Smooth muscle cell (in vitro differentiated cells): ENCODE data around the gene TMEM53. TPM values are rescaled to one million over a fixed set of nuclear protein-coding genes. Genes with fewer than 3 reads are reported as not detected.

Source experiments
- DNase-seq: peaks from one replicate; lab custom pipeline; 2025; ENCODE audit not compliant: unreplicated experiment; lab: John Stamatoyannopoulos, UW
- H2AFZ ChIP-seq: fragments of 200-600 bp; sonication (generic); 2 replicates; pipeline ENCODE4 v1.6.0; 2016; ENCODE audit warnings: antibody characterized with exemption, low read depth, mild to moderate bottlenecking
- H3F3A ChIP-seq: fragments of 200-600 bp; sonication (generic); 2 replicates; pipeline ENCODE4 v1.6.0; 2017; ENCODE audit warnings: antibody characterized with exemption, low read depth
- H3K27ac ChIP-seq: fragments of 200-600 bp; sonication (generic); 2 replicates; pipeline ENCODE4 v1.5.1; 2016; ENCODE audit warnings: low read depth, mild to moderate bottlenecking
- H3K27me3 ChIP-seq: fragments of 200-600 bp; sonication (generic); 2 replicates; pipeline ENCODE4 v1.6.1; 2016; ENCODE audit warnings: low read depth, mild to moderate bottlenecking
- H3K36me3 ChIP-seq: fragments of 200-600 bp; sonication (generic); 2 replicates; pipeline ENCODE4 v1.5.1; 2016; ENCODE audit warnings: low read depth
- H3K4me1 ChIP-seq: fragments of 200-600 bp; sonication (generic); 2 replicates; pipeline ENCODE4 v1.5.1; 2016; ENCODE audit warnings: low read depth
- H3K4me2 ChIP-seq: fragments of 200-600 bp; sonication (generic); 2 replicates; pipeline ENCODE4 v1.6.0; 2016; ENCODE audit warnings: mild to moderate bottlenecking
- H3K4me3 ChIP-seq: fragments of 200-600 bp; sonication (generic); 2 replicates; pipeline ENCODE4 v1.5.1; 2016; ENCODE audit warnings: mild to moderate bottlenecking
- H3K79me2 ChIP-seq: fragments of 200-600 bp; sonication (generic); 2 replicates; pipeline ENCODE4 v1.6.0; 2016; ENCODE audit warnings: low read depth, mild to moderate bottlenecking
- H3K9ac ChIP-seq: fragments of 200-600 bp; sonication (generic); 2 replicates; pipeline ENCODE4 v1.6.0; 2016; ENCODE audit warnings: low read depth
- H3K9me3 ChIP-seq: fragments of 200-600 bp; sonication (generic); replicated peaks from 2 replicates; pipeline ENCODE4 v1.5.1; 2016; ENCODE audit warnings: low read depth
- H4K20me1 ChIP-seq: fragments of 200-600 bp; sonication (generic); 2 replicates; pipeline ENCODE4 v1.6.0; 2016; ENCODE audit warnings: low read depth
- WGBS: methylation state at CpG from one replicate; pipeline ENCODE4 v1.1.7; 2016; ENCODE audit warnings: low lambda C conversion rate; 5-methylcytosine and 5-hydroxymethylcytosine counted together
- polyA plus RNA-seq: library from polyadenylated mRNA; unstranded; fragments of >200 nt; fragmentation: Nextera tagmentation; extraction: Ambion mirVana; gene quantifications from 2 replicates; pipeline ENCODE4 v1.2.1, GENCODE V29; 2016
- total RNA-seq: library from RNA; depleted of rRNA; stranded (reverse); fragments of >200 nt; gene quantifications from 2 replicates; pipeline ENCODE4 v1.2.3, GENCODE V29; 2014
- TF ChIP-seq, protein P1 (sequence below): fragments of 200-600 bp; sonication (generic); IDR thresholded peaks from 2 replicates; pipeline ENCODE4 v1.5.1; 2017; ENCODE audit warnings: borderline replicate concordance, mild to moderate bottlenecking, antibody characterized with exemption; ENCODE audit not compliant: insufficient read depth, poor library complexity, severe bottlenecking

TMEM53 gene
- total and polyA plus RNA-seq, 2 experiments from 2014 or later, result 8.1 to 15.5 TPM

DNA sequence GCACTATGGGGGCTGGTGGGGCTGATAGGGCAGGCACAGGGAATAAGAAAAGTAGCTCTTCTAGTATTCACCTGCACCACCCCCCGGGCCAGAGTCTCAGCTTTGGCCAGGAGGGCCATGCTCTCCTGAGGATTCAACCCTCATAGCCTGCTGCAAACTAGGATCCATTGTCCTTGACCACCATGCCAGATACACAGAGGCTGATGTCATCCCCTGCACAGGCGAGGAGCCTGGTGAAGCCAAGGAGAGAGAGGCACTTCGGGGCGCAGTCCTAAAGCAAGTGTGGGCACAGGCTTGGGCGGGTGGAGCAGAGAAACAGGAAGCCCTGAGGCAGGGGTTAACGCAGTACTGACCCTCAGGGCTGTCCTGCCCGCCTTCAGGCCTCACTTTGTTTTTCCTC is 29.5 kb downstream of the TMEM53 start:
- Histone ChIP-seq H4K20me1 (peaks cover 18% of the 10 kb centered on the region), H3K9me3 (no peaks in the 10 kb centered on the region), H3K27me3 (no peaks in the 10 kb centered on the region), H3K4me3 (no peak overlapping the region), H3K79me2 (no peaks in the 10 kb centered on the region), H2AFZ (no peak overlapping the region), H3K4me2 (no peak overlapping the region), H3F3A (no peaks in the 10 kb centered on the region), H3K9ac (no peak overlapping the region), H3K4me1 (peaks cover 2% of the 10 kb centered on the region), H3K36me3 (peaks cover 3% of the 10 kb centered on the region), H3K27ac (no peak overlapping the region)
- TF ChIP-seq, protein P1, sequence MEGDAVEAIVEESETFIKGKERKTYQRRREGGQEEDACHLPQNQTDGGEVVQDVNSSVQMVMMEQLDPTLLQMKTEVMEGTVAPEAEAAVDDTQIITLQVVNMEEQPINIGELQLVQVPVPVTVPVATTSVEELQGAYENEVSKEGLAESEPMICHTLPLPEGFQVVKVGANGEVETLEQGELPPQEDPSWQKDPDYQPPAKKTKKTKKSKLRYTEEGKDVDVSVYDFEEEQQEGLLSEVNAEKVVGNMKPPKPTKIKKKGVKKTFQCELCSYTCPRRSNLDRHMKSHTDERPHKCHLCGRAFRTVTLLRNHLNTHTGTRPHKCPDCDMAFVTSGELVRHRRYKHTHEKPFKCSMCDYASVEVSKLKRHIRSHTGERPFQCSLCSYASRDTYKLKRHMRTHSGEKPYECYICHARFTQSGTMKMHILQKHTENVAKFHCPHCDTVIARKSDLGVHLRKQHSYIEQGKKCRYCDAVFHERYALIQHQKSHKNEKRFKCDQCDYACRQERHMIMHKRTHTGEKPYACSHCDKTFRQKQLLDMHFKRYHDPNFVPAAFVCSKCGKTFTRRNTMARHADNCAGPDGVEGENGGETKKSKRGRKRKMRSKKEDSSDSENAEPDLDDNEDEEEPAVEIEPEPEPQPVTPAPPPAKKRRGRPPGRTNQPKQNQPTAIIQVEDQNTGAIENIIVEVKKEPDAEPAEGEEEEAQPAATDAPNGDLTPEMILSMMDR, result no peak
- no peak for DNase-seq
- 92% methylated on average over 7 of the region's 7 CpGs for WGBS

DNA sequence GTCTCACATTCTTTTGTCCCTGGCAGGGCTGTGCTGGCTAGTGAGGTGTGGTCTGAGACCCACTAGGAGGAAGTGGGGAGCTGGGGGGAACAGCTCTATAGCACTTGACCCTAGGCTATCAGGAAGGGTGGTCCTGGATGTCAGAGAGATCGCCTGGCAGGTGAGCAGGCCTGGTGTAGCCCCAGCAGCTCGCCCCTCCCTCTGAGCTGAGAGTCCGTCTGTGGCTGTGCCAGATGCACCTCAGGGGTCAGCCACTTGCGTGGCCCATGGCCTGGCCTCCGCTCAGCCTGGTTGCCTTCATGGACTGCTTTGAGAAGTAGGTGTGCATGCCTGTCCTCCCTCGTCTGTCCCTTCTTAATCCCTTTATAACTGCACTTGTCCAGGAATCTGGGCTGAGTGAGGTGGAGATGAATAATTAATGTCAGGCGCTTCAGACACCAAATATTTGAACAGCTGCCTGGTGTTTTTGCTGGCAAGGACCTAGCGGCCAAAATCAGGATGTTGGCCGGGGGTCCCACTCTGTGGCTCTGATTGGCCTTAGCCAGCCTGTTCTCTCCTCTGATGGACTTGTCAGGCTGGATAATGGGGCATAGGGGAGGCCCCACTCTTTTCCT is 30.5 kb downstream of the TMEM53 start:
- Histone ChIP-seq H3K36me3 (peaks cover 3% of the 10 kb centered on the region), H3F3A (no peaks in the 10 kb centered on the region), H3K27me3 (no peaks in the 10 kb centered on the region), H3K9me3 (no peaks in the 10 kb centered on the region), H3K9ac (no peak overlapping the region), H3K4me2 (no peak overlapping the region), H2AFZ (no peak overlapping the region), H3K4me3 (no peak overlapping the region), H4K20me1 (peaks cover 18% of the 10 kb centered on the region), H3K27ac (no peak overlapping the region), H3K4me1 (no peaks in the 10 kb centered on the region), H3K79me2 (no peaks in the 10 kb centered on the region)
- no peak for DNase-seq
- WGBS, result 93% methylated on average over 9 of the region's 9 CpGs
- TF ChIP-seq, protein P1, result no peak

DNA sequence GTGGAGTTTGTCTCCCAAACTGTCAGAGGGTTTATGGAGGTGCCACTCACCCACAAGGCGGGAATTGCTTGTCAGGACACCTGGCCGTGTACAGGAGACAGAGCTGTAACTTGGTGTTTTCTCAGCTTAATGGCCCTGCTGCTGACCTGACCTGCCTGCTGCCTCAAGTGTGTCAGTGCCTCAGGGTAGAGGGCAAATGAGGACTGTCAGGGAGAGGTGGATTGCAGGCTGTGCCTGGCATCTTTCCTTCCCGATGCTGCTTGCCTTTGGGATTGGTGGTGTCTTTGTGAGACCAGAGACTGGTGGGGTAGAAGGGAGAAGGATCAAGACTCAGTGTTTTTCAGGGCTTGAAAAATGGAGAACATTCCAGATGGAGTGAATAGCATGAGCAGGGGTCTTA is 31.4 kb downstream of the TMEM53 start:
- H3K4me2 ChIP-seq, result no peak overlapping the region

More for the DNA sequence above, 31.4 kb downstream of the TMEM53 start:
- DNase-seq, result no peak
- Histone ChIP-seq H3K4me1 (no peaks in the 10 kb centered on the region), H3K4me3 (no peak overlapping the region), H3K27ac (no peak overlapping the region), H3K9ac (no peak overlapping the region), H3F3A (no peaks in the 10 kb centered on the region), H3K27me3 (no peaks in the 10 kb centered on the region), H3K36me3 (peaks cover 3% of the 10 kb centered on the region), H3K79me2 (no peaks in the 10 kb centered on the region), H4K20me1 (peaks cover 18% of the 10 kb centered on the region), H3K9me3 (no peaks in the 10 kb centered on the region), H2AFZ (no peak overlapping the region)
- WGBS, result 90% methylated on average over 3 of the region's 3 CpGs
- TF ChIP-seq, protein P1, result no peak
